HAP-1 (cell line): ENCODE results near the gene OGFOD3.

ENCODE experiments used
- DNase-seq, 2 experiments: peaks; one replicate each; pipeline ENCODE4 v3.0.0-alpha.2; 2016 to 2020; ENCODE audit warnings: low spot score in 2 of 2
- H3K27me3 ChIP-seq: fragments of 250-450 bp; sonication (Bioruptor Pico); 2 replicates; pipeline ENCODE4 v1.5.1; 2020; ENCODE audit warnings: low read depth, mild to moderate bottlenecking, moderate library complexity
- H3K36me3 ChIP-seq: fragments of 250-450 bp; sonication (Bioruptor Pico); replicated peaks from 2 replicates; pipeline ENCODE4 v1.5.1; 2020; ENCODE audit warnings: mild to moderate bottlenecking
- H3K4me1 ChIP-seq: fragments of 250-450 bp; sonication (Bioruptor Pico); 2 replicates; pipeline ENCODE4 v1.5.1; 2020; ENCODE audit warnings: mild to moderate bottlenecking
- H3K4me3 ChIP-seq: fragments of 250-450 bp; sonication (Bioruptor Pico); 2 replicates; pipeline ENCODE4 v1.5.1; 2020; ENCODE audit warnings: mild to moderate bottlenecking, moderate library complexity
- H3K9me3 ChIP-seq: fragments of 250-450 bp; sonication (Bioruptor Pico); 2 replicates; pipeline ENCODE4 v1.5.1; 2020; ENCODE audit warnings: mild to moderate bottlenecking, moderate library complexity
- in situ Hi-C: fragments of 300-500 bp; cut with MboI; formaldehyde crosslinking; loops from 3 replicates; pipeline ENCODE4 v1.14.3; 2020; ENCODE audit warnings: low sequenced_read_pairs, inconsistent platforms, mixed read lengths

OGFOD3 gene

DNA sequence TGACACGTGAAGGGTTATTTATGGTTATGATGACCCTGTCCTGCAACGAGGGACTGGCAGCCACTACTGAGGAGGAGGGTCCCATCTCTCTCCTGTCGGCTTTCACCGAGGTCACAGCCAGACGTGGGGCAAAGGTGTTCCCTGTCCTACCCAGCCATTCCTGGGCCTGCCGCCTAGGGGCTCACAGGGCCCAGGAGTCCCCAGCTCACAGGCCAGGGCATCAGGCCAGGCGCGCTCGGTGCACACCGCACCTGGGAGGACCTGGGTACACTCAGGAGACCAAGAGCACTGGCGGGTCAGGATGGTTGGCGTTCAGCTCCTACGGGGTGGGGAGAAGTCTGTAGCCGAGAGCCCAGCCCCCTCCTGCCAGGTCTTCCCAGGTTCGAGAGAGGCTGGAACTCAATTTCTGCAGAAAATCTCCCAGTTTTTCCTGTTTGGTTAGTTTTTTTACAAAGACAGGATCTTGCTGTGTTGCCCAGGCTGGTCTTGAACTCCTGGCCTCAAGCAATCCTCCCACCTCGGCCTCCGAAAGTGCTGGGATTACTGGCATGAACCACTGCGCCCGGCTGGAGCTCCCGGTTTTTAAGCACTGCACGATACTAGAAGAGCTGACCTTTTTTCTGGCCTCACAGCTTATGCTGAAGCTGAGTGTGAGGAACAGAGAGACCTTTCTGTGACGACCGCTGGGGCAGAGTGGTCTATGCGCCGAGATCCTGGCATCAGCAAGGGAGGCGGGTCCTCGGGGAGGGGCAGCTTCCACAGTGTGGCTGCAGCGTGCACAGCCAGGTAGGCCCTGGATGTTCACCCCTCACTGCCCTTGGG lies 24.5 kb upstream of the OGFOD3 start:
- no peaks in the 10 kb centered on the region for H3K9me3 ChIP-seq
- H3K27me3 ChIP-seq = no peaks in the 10 kb centered on the region
- no peak overlapping the region for H3K4me3 ChIP-seq
- no peak for DNase-seq
- H3K4me1 ChIP-seq = no peaks in the 10 kb centered on the region
- in situ Hi-C loops = no loop called here
- peaks cover 13% of the 10 kb centered on the region for H3K36me3 ChIP-seq

DNA sequence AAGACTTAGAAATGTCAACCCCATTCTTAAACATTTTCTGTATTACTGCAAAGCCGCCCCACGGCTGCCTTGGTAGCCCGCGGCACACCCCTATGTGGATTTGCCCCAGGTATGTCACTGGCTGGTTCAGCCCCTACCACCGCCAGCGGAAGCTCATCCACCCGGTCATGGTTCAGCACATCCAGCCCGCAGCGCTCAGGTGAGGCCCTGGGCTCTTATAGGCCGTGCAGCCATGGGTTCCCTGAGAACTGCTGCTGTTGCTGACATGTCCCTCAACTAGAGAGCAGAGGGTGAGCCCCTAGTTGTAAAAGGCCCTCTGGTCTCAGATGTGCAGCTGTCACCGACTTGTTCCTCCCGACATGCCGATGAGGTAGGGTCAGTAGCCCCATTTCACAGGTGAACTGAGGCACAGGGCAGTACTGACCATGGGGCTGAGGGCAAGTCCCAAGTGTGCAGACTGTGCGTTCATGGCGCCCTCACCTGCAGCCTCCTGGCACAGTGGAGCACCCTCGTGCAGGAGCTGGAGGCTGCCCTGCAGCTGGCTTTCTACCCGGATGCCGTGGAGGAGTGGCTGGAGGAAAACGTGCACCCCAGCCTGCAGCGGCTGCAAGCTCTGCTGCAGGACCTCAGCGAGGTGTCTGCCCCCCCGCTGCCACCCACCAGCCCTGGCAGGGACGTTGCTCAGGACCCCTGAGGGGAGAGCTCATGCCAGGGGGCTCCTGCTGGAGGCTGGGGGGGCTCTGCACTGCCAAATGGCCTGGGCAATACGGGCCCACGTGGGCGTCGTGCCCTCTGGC lies 23.5 kb upstream of the OGFOD3 start:
- Histone ChIP-seq H3K27me3 (no peaks in the 10 kb centered on the region), H3K4me1 (no peaks in the 10 kb centered on the region), H3K9me3 (no peaks in the 10 kb centered on the region), H3K36me3 (peaks cover 13% of the 10 kb centered on the region), H3K4me3 (no peak overlapping the region)
- in situ Hi-C loops = no loop called here
- no peak for DNase-seq

DNA sequence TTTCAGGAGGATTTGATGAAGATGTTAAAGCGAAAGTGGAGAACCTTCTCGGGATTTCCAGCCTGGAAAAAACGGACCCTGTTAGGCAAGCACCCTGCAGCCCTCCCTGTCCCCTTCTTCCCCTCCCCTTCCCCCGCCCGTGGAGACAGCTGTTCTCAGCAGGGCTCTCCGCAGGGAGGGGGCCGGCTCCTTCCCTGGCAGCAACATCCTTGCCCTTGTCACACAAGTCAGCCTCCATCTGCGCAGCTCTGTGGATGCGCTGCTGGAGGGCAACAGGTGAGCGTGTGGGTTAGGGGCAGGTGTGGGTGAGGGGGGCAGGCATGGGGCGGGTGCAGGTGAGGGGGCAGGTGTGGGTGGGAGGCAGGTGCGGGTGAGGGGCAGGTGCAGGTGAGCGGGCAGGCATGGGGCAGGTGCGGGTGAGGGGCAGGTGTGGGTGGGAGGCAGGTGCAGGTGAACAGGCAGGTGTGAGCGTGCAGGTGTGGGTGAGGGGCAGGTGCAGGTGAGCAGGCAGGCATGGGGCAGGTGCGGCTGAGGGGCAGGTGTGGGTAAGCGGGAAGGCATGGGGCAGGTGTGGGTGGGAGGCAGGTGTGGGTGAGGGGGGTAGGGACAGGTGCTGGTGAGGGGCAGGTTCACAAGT lies 22.7 kb upstream of the OGFOD3 start:
- no peak for DNase-seq
- Histone ChIP-seq H3K9me3 (no peaks in the 10 kb centered on the region), H3K36me3 (peaks cover 13% of the 10 kb centered on the region), H3K4me1 (no peaks in the 10 kb centered on the region), H3K4me3 (no peak overlapping the region), H3K27me3 (no peaks in the 10 kb centered on the region)
- in situ Hi-C loops = no loop called here

DNA sequence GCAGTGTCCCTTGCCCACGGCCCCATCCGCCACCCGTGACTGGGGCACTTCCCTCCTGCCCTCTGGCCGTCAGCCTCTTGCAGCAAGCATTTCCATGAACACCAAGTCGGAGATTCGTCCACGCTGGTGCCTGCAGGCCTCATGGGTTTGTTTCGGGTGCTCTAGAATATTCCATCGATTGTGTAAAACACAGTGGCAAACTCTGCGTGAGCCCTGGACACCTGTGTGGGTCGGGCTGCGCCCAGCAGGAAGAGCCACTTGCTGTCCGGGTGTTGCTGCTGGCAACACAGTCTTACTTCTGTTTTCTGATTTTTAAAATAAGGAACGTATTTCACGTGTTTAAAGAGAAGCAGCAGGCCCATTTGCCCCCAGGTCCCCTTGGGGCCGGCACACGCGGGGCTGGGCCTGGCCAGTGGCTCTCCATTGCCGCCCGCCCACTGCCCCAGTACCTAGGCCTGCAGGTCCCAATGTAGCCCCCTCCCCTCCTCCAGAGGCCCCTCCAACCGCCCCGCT lies 22.1 kb upstream of the OGFOD3 start:
- H3K4me1 ChIP-seq = no peaks in the 10 kb centered on the region
- DNase-seq = no peak
- H3K27me3 ChIP-seq = no peaks in the 10 kb centered on the region
- in situ Hi-C loops = no loop called here
- no peaks in the 10 kb centered on the region for H3K9me3 ChIP-seq
- H3K4me3 ChIP-seq = no peak overlapping the region
- peaks cover 10% of the 10 kb centered on the region for H3K36me3 ChIP-seq

DNA sequence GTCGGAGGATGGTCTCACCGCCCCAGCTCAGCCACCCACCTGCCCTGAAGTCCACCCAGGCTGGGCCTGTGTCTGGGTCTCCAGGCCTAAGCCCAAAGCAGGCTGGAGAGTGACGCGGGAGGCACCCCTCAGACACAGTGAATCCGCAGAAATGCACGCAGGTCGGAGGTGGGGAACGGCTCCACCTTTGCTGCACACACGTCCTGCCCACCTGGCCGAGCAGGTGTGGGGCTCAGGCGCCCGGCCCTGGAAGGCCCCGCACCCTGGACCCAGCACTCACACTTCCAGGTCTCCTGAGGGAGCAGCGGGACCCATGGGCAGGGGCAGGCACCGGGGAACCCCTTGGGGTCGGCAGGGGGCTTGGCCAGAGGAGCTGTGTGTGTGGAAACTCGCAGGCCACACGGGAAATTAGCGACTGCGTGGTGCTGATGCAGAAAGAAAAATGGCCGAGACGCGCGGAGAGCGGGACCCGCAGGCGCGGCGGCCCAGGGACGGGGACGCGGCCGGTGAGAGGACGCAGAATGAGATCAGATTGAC lies 21.5 kb upstream of the OGFOD3 start:
- Histone ChIP-seq H3K9me3 (no peaks in the 10 kb centered on the region), H3K27me3 (no peaks in the 10 kb centered on the region), H3K4me1 (no peaks in the 10 kb centered on the region), H3K36me3 (peaks cover 9% of the 10 kb centered on the region), H3K4me3 (no peak overlapping the region)
- in situ Hi-C loops = no loop called here
- DNase-seq = no peak

DNA sequence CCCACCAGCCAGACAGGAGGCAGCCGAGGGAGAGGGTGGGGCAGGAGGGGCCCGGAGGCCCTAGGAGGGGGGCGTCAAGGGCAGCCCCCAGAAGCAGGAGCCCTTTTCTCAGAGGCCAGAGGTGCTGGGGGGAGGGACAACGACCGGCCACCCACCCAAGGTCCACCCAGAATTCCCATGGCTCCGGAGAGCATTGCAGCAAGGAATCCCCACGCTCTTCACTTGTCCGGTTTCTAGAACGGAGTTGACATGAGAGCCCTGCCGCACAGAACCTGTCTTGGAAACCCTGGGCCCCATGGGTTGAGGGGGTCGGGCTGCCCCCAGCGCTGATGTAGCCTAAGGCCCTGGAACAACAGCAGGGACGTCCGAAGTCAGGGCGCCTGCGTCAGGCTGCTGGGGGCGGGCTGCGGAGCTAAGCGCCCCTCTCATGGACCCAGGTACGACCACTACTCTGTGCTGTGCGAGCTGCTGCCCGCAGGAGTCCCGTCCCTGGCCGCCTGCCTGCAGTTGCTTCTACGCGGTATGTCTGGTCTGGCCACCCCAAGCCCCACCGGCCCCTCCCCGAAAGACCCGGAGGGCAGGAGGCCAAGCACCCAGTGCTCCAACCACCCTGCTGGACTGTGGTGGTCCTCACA lies 20.9 kb upstream of the OGFOD3 start:
- DNase-seq = no peak
- no peaks in the 10 kb centered on the region for H3K4me1 ChIP-seq
- in situ Hi-C loops = no loop called here
- no peaks in the 10 kb centered on the region for H3K9me3 ChIP-seq
- H3K27me3 ChIP-seq = no peaks in the 10 kb centered on the region
- H3K36me3 ChIP-seq = peaks cover 9% of the 10 kb centered on the region
- no peak overlapping the region for H3K4me3 ChIP-seq

DNA sequence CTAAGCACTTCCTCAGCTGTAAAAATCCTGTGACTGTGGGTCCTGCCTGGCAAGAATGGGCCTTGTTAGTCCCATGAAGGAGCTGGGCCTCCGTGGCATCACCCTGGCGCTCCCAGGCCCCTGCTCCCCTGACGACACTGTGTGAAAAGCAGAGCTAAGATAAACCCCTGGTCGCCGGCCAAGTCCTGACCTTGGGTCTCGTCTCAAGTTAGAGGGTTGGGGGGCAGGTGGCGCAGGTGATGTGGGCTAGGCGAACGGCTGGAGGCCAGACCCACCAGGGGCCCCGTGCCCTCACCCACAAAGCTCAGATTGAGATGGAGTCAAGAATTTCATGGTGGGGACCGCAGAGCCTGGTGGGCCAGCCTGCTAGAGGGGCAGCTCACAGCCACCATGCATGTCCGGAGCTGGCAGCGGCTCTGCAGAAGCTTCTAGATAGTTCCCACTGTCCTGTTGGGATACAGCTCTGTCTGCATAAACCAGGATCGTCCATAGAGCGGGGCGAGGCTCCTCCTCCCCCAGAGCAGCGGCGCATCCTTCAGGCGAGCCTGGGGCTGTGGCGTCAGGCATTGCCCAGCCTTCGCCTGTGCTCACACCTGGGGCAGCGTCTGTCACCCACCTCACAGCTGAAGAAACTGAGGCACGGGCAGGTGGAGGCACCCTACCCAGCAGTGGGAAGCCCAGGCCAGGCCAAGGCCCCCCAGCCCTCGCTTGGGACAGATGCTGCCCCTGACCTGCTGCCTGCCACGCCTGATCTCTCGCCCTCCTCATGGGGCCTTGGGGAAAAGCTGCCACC lies 20.2 kb upstream of the OGFOD3 start:
- no peak for DNase-seq
- H3K4me1 ChIP-seq = no peaks in the 10 kb centered on the region
- no peaks in the 10 kb centered on the region for H3K27me3 ChIP-seq
- H3K4me3 ChIP-seq = no peak overlapping the region
- peaks cover 9% of the 10 kb centered on the region for H3K36me3 ChIP-seq
- in situ Hi-C loops = no loop called here
- H3K9me3 ChIP-seq = no peaks in the 10 kb centered on the region

DNA sequence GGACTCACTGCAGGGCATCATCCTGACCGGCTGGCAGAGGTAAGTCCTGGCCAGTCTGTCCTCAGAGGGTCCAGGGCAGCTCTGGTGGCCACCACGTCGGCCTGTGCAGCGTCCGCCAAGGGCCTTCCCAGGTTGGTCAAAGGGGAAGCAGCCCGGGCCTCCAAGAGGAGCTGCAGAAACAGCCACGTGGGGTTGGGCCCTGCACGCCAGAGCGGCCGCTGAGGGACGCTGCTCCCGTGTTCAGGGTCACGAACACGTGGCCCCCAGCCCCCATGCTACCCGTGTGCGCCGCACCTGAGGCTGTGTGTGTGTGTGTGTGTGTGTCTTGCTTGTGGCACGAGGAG lies 18.9 kb upstream of the OGFOD3 start:
- Histone ChIP-seq H3K4me3 (no peak overlapping the region), H3K4me1 (no peaks in the 10 kb centered on the region), H3K27me3 (no peaks in the 10 kb centered on the region), H3K36me3 (peaks cover 1% of the 10 kb centered on the region), H3K9me3 (no peaks in the 10 kb centered on the region)
- DNase-seq = no peak
- in situ Hi-C loops = no loop called here

DNA sequence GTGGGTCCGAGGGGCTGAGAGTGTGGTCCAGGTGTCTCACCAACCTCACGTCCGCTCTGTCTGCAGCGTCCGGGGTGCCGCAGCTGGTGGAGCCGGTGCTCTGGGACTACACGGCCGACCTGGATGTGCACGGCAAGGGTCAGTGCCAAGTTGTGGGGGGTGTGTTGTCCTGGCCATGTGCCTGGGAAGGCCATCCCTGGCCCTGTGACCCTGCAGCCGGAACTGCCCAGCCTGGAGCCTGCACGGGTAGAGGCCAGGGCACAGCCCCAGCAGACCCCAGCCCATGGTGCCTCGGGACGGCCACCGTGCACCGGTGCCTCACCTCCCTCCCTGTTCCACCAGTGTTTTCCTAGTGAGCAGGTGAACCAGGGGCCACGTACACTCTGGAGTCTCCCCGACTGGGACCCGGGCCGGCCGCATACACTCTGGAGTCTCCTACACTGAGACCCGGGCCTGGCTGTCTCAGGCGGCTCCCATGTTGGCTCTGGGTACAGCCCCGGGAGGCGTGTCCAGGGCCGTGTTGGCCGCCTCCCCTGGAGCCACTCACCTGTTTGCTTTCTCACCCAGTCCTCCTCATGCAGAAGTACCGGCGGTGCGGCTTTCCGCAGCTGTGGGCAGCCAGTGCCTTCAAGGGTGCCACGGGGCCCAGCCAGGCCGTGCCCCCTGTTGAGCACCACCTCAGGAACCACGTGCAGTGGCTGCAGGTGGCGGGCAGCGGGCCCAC lies 18.4 kb upstream of the OGFOD3 start:
- in situ Hi-C loops = no loop called here
- Histone ChIP-seq H3K4me3 (no peak overlapping the region), H3K36me3 (no peaks in the 10 kb centered on the region), H3K4me1 (no peaks in the 10 kb centered on the region), H3K27me3 (no peaks in the 10 kb centered on the region), H3K9me3 (no peaks in the 10 kb centered on the region)
- no peak for DNase-seq

DNA sequence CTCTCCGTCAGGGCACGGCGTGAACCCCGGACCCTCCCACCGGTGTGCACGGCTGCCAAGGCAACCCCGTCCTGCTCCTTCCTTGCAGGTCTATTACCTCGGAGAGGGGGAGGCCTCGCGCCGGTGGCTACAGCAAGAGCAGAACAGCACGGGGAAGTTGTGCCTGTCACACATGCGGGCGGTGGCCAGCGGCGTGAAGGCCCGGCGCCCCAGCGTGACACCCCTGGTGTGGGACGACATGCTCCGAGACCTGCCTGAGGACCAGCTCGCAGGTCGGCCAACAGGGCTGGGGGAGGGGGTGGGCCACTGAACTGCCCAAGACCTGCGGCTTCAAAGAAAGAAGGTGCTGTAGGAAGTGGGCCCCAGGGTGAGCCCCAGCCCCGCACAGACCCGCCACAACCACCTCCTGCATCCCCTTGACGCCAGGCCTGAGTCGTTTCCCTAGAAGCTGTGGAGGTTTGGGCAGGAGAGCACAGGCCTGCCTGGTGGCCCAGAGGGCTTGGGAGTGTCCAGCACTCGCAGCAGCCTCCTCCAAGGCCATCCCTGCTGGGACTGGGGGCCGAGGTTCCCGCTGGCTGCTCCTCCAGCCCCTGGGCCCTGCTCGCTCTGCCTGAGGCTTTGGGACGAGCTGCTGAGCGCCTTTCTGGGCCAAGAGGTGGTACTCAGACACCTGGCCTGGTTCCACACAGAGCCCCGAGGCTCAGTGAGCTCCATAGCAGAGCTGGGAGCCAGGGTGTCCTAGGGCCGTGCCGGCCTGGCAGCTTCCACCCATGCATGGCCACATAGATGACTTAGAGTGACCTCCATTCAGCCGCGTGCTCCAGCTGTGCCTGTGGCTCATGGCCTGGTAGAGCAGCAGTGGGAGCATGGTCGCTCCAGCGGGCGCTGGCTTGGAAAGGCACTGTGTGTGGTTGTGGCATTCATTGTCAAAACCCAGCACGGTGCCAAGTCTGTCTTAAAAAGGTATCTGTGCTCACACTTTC lies 17.5 kb upstream of the OGFOD3 start:
- H3K4me1 ChIP-seq = no peaks in the 10 kb centered on the region
- no peak for DNase-seq
- in situ Hi-C loops = no loop called here
- no peaks in the 10 kb centered on the region for H3K36me3 ChIP-seq
- H3K27me3 ChIP-seq = no peaks in the 10 kb centered on the region
- no peak overlapping the region for H3K4me3 ChIP-seq
- no peaks in the 10 kb centered on the region for H3K9me3 ChIP-seq

DNA sequence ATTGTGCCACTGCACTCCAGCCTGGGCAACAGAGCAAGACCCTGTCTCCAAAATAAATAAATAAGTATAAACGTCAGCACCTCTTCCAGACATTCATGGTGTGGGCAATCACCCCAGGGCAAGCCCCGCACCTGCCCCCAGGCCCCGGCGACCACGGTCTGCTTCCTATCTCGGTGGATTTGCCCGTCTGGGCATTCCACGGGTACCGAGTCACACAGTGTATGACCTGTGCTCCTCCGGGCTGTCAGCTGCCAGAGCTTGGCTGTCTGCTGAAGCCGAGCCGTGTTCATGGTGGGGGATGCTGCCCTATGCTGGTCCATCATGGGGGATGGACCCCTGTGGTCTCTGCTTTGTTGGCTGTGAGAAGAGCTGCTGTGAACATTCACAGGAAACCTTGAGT lies 16.7 kb upstream of the OGFOD3 start:
- Histone ChIP-seq H3K4me1 (no peaks in the 10 kb centered on the region), H3K4me3 (no peak overlapping the region), H3K36me3 (no peaks in the 10 kb centered on the region), H3K27me3 (no peaks in the 10 kb centered on the region), H3K9me3 (no peaks in the 10 kb centered on the region)
- in situ Hi-C loops = no loop called here
- no peak for DNase-seq

DNA sequence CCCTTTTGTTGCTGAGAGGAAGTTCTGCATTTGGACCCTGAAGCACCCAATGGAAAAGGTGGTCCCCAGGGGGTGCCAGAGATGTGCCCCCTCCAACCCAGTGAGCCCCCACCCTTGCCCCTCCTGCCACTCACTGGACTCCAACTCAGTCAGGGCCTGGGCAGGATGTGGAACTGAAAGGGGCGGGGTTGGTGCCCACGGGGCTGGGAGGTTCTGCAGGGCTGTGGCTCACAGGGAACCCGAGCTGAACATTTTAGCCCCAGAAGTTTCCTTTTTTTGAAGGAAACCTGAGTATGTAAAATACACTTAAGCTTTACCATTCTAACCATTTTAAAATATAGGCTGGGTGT lies 15.8 kb upstream of the OGFOD3 start:
- DNase-seq = no peak
- H3K27me3 ChIP-seq = no peaks in the 10 kb centered on the region
- H3K9me3 ChIP-seq = no peaks in the 10 kb centered on the region
- H3K4me3 ChIP-seq = no peak overlapping the region
- in situ Hi-C loops = no loop called here
- H3K4me1 ChIP-seq = no peaks in the 10 kb centered on the region
- no peaks in the 10 kb centered on the region for H3K36me3 ChIP-seq
